OCI-LY3 (cell line): ENCODE data around the gene GPR42.

Experiments
- H2AFZ ChIP-seq: fragments of 200-600, 300-600 bp; shearing (Covaris generic); 2 replicates; pipeline ENCODE4 v1.6.0; 2014; ENCODE audit warnings: antibody characterized with exemption, low read depth, low read length
- H3K27ac ChIP-seq: fragments of 200-600, 300-600 bp; sonication (generic); 2 replicates; pipeline ENCODE4 v1.5.1; 2014; ENCODE audit warnings: mild to moderate bottlenecking, low read length, moderate library complexity, mixed read lengths
- H3K27me3 ChIP-seq: fragments of 200-600, 300-600 bp; sonication (generic); 2 replicates; pipeline ENCODE4 v1.6.1; 2014; ENCODE audit warnings: low read depth, low read length, mixed read lengths
- H3K36me3 ChIP-seq: fragments of 200-600, 300-600 bp; sonication (generic); replicated peaks from 2 replicates; pipeline ENCODE3; 2014; ENCODE audit warnings: low read depth, low read length, mixed read lengths
- H3K4me1 ChIP-seq: fragments of 300-600, 200-600 bp; sonication (generic); 2 replicates; pipeline ENCODE4 v1.6.1; 2014; ENCODE audit warnings: low read length, mixed read lengths
- H3K4me2 ChIP-seq: fragments of 200-600, 300-600 bp; sonication (generic); 2 replicates; pipeline ENCODE4 v1.6.1; 2014; ENCODE audit warnings: low read length, mixed read lengths
- H3K4me3 ChIP-seq: fragments of 300-600, 200-600 bp; sonication (generic); 2 replicates; pipeline ENCODE4 v1.5.1; 2014; ENCODE audit warnings: antibody characterized with exemption, mild to moderate bottlenecking, low read length, moderate library complexity
- H3K79me2 ChIP-seq: fragments of 300-600, 200-600 bp; shearing (Covaris generic); 2 replicates; pipeline ENCODE4 v1.6.1; 2014; ENCODE audit warnings: mild to moderate bottlenecking, low read length, mixed read lengths
- H3K9ac ChIP-seq: fragments of 300-600, 200-600 bp; shearing (Covaris generic); 2 replicates; pipeline ENCODE4 v1.6.0; 2014; ENCODE audit warnings: mild to moderate bottlenecking, low read length, moderate library complexity
- H3K9me3 ChIP-seq: fragments of 200-600, 300-600 bp; shearing (Covaris generic); 2 replicates; pipeline ENCODE4 v1.6.1; 2014; ENCODE audit warnings: low read length, mixed read lengths; ENCODE audit not compliant: insufficient read depth
- H4K20me1 ChIP-seq: fragments of 200-600, 300-600 bp; sonication (generic); 2 replicates; pipeline ENCODE4 v1.6.1; 2016; ENCODE audit warnings: low read length, mixed read lengths; ENCODE audit not compliant: insufficient read depth
- EZH2phosphoT487 ChIP-seq: fragments of 200-600 bp; shearing (Covaris generic); IDR thresholded peaks from 2 replicates; pipeline ENCODE4 v1.6.1; 2018; ENCODE audit warnings: antibody characterized with exemption, mixed run types, low read depth
- TF ChIP-seq, protein P1 (sequence below): fragments of 200-600, 300-600 bp; sonication (generic); IDR thresholded peaks from 2 replicates; pipeline ENCODE4 v1.5.1; 2014; ENCODE audit warnings: antibody characterized with exemption, low read length, low read depth

Gene GPR42

DNA sequence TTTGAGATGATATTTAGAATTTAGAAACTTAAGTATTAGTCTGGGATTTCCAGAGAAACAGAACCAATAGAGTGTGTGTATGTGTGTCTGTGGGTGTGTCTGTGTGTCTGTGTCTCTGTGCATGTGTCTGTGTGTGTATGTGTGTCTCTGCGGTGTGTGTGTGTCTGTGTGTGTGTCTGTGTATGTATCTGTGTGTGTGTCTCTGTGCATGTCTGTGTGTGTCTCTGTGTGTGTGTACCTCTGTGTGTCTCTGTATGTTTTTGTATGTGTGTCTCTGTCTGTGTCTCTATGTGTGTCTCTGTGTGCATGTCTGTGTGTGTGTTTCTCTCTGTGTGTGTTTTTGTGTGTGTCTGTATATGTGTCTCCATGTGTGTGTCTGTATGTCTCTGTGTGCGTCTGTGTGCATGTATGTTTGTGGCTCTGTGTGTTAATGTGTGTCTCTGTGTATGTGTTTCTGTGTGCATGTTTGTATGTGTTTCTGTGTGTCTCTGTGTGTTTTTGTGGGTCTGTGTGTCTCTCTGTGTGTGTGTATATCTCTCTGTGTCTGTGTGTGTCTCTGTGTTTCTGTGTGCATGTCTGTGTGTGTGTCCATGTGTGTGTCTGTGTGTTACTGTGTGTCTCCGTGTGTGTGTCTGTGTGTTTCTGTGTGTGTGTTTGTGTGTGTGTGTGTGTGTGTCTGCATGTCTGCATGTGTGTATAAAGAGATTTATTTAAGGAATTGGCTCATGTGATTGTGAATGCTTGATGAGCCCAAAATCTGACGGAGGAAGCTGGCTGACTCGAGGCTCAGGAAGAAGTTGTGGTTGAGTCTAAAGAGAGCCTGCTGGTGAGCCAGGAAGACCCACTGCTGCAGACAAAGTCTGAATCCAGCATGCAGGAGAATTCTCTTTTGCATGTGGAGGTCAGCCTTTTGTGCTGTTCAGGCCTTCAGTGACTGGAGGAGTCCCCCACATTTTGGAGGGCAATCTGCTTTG, 22.2 kb downstream of the GPR42 start:
- H3K27ac ChIP-seq: no peak overlapping the region
- H3K9ac ChIP-seq: no peak overlapping the region
- no peak overlapping the region for H2AFZ ChIP-seq
- H3K27me3 ChIP-seq: peaks cover 21% of the 10 kb centered on the region
- no peaks in the 10 kb centered on the region for H3K79me2 ChIP-seq
- TF ChIP-seq EZH2phosphoT487: no peak
- TF ChIP-seq, protein P1, sequence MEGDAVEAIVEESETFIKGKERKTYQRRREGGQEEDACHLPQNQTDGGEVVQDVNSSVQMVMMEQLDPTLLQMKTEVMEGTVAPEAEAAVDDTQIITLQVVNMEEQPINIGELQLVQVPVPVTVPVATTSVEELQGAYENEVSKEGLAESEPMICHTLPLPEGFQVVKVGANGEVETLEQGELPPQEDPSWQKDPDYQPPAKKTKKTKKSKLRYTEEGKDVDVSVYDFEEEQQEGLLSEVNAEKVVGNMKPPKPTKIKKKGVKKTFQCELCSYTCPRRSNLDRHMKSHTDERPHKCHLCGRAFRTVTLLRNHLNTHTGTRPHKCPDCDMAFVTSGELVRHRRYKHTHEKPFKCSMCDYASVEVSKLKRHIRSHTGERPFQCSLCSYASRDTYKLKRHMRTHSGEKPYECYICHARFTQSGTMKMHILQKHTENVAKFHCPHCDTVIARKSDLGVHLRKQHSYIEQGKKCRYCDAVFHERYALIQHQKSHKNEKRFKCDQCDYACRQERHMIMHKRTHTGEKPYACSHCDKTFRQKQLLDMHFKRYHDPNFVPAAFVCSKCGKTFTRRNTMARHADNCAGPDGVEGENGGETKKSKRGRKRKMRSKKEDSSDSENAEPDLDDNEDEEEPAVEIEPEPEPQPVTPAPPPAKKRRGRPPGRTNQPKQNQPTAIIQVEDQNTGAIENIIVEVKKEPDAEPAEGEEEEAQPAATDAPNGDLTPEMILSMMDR: no peak
- no peaks in the 10 kb centered on the region for H3K36me3 ChIP-seq
- no peaks in the 10 kb centered on the region for H3K4me1 ChIP-seq
- H3K4me2 ChIP-seq: no peak overlapping the region
- H3K9me3 ChIP-seq: no peaks in the 10 kb centered on the region
- no peaks in the 10 kb centered on the region for H4K20me1 ChIP-seq
- H3K4me3 ChIP-seq: no peak overlapping the region

DNA sequence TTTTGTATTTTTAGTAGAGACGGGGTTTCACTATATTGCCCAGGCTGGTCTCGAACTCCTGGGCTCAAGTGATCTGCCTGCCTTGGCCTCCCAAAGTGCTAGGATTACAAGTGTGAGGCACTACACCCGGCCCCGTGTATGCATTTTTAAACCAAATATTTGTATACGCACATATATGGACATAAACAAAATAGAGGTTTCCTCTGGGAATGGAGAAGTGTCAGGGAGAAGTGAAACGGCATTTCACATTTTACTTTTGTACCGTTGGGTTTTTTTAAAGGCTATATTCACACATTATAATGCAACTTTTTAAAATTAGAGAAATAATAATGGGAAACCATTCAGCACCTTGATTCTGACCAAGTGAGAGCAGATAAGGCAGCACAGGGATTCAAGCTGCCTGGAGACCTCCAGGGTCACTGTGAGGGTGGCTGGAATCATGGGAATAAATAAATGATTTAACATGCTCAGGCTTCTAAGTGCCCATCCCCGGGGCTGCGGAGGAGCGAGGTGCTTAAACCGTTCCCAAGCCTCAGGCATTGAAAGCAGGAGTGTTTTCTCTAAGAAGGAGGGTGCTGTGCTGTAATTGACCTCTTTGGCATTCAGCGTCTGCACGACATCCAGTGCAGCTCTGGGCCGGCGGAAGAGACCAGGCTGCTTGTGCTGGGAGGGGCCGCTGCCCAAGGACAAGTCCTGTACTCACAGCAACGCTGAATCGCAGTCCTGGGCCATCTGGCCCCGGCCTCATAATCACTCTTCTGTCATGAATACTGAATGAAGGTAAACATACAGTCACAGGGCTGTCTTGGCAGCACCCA, 24.7 kb downstream of the GPR42 start:
- TF ChIP-seq, protein P1: no peak
- TF ChIP-seq EZH2phosphoT487: no peak
- no peak overlapping the region for H2AFZ ChIP-seq
- H3K4me3 ChIP-seq: no peak overlapping the region
- H3K27me3 ChIP-seq: peaks cover 32% of the 10 kb centered on the region
- no peaks in the 10 kb centered on the region for H3K79me2 ChIP-seq
- no peaks in the 10 kb centered on the region for H3K4me1 ChIP-seq
- no peaks in the 10 kb centered on the region for H3K36me3 ChIP-seq
- no peak overlapping the region for H3K9ac ChIP-seq
- no peaks in the 10 kb centered on the region for H3K9me3 ChIP-seq
- no peak overlapping the region for H3K27ac ChIP-seq
- H3K4me2 ChIP-seq: no peak overlapping the region
- no peaks in the 10 kb centered on the region for H4K20me1 ChIP-seq

DNA sequence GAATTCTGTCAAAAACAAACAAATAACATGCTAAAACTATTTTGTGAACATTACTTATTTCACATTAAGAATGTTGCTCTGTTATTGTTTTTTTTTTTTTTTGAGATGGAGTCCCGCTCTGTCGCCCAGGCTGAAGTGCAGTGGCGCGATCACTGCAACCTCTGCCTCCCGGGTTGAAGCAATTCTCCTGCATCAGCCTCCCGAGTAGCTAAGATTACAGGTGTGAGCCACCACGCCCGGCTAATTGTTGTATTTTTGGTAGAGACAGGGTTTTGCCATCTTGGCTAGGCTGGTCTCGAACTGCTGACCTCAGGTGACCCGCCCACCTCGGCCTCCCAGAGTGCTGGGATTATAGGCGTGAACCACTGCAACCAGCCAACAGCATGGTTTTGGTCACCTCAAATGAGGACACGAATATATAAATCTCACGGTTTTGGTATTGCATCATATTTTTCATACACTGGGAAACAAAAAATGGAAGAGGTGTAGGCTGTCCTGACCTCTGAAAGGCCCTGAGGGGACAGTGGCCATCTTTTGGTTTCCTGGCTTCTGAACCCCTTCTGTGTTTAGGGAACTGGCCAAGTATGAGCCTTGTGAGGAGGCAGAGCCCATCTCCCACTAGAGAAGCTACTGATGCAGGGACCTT, 25.5 kb downstream of the GPR42 start:
- H4K20me1 ChIP-seq: no peaks in the 10 kb centered on the region
- H3K36me3 ChIP-seq: no peaks in the 10 kb centered on the region
- peaks cover 32% of the 10 kb centered on the region for H3K27me3 ChIP-seq
- no peak overlapping the region for H3K27ac ChIP-seq
- no peak overlapping the region for H2AFZ ChIP-seq
- no peak overlapping the region for H3K9ac ChIP-seq
- no peaks in the 10 kb centered on the region for H3K9me3 ChIP-seq
- TF ChIP-seq, protein P1: no peak
- no peak for TF ChIP-seq EZH2phosphoT487
- no peak overlapping the region for H3K4me2 ChIP-seq
- no peaks in the 10 kb centered on the region for H3K79me2 ChIP-seq
- H3K4me1 ChIP-seq: no peaks in the 10 kb centered on the region
- no peak overlapping the region for H3K4me3 ChIP-seq

DNA sequence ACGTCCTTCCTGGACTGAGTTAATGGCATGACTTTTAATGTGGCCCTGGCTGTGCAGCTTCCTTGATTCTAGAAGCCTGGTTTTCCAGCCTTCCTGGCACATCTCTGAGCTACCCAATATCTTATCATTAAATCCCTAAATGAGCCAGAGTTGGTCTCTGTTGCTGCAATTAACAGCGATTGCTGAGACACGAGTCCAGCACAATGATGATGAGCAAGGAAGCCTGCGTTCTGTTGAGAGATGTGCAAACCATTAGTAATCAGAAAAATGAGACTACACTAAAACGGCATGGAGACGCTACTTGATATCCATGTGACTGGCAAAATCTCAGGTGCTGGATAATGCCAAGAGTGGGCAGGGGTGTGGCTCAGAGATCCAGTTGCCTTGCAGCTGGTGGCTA, 26.2 kb downstream of the GPR42 start:
- Histone ChIP-seq H2AFZ (no peak overlapping the region), H3K4me1 (no peaks in the 10 kb centered on the region), H3K4me3 (no peak overlapping the region), H3K4me2 (no peak overlapping the region), H3K36me3 (no peaks in the 10 kb centered on the region), H3K9me3 (no peaks in the 10 kb centered on the region), H4K20me1 (no peaks in the 10 kb centered on the region), H3K9ac (no peak overlapping the region), H3K79me2 (no peaks in the 10 kb centered on the region), H3K27ac (no peak overlapping the region), H3K27me3 (peaks cover 31% of the 10 kb centered on the region)
- TF ChIP-seq, protein P1: no peak
- TF ChIP-seq EZH2phosphoT487: no peak
